GM18511 (cell line): Measurements from ENCODE around the gene NOP53.
"Not testable (repeated sequence)": the region's sequence is repeated elsewhere in the genome, so short reads cannot be mapped to it uniquely, and the experiment has no call there.

Experiments used
- ATAC-seq: cut with Tn5 transposase; IDR thresholded peaks from one replicate; pipeline ENCODE4 v1.9.1; 2021; ENCODE audit warnings: mild to moderate bottlenecking, moderate library complexity; ENCODE audit not compliant: unreplicated experiment

Gene NOP53

DNA sequence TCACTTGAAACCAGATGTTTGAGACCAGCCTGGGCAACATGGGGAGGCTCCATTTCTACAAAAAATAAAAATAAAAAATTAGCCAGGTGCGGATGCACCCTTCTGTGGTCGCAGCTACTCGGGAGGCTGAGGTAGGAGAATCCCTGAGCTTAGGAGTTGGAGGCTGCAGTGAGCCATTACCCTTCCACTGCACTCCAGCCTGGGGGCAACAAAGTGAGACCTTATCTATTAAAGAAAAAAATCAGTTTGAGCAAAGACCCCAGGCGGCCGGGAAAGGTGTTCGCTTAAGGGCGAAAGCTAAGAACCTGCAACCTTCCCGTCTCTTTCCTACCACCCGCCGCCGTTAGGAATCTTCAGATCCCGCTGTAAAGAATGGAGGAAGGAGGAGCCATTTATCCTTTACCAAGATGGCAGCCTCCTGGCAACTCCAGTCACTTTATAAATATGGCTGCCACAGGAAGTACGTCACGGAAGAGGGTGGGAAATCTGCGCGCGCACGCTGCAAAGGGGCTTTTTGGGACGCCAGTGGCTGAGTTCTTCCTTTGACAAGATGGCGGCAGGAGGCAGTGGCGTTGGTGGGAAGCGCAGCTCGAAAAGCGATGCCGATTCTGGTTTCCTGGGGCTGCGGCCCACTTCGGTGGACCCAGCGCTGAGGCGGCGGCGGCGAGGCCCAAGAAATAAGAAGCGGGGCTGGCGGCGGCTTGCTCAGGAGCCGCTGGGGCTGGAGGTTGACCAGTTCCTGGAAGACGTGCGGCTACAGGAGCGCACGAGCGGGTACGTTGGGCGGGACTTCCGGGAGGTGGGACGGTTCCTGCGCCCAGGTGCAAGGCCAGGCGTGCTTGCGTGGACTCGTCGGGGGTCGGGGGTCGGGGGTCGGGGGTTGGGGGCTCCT lies at the start of gene NOP53:
NOP53 (plus strand) TSS at position 537 of the 892 bp plus-strand sequence; CDS start at position 551, 14 bp downstream.
- peak; percentile 79 for ATAC-seq

DNA sequence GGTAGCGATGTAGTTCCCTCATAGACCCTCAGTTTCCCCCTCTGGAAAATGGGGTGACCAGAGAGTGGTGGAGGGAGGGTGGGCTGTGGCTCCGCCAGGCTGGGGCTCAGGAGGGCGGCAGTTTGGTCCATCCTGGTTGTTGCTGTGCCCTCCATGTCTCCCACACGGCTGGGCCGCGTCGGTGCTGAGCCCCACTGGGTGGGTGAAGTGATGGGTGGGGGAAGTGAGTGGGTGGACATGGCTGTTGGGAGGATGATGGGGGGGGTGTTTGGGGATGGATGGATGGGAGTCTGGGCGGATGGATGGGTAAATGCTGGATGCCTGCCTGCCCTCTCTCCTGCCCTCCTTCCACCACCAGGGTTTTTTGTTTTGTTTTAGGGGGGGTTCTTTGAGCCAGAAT lies 48.7 kb upstream of the NOP53 start:
- no peak for ATAC-seq

GRCh38 chr19:47697863-47698609 lies 47.3 kb upstream of the NOP53 start:
- no peak for ATAC-seq

DNA sequence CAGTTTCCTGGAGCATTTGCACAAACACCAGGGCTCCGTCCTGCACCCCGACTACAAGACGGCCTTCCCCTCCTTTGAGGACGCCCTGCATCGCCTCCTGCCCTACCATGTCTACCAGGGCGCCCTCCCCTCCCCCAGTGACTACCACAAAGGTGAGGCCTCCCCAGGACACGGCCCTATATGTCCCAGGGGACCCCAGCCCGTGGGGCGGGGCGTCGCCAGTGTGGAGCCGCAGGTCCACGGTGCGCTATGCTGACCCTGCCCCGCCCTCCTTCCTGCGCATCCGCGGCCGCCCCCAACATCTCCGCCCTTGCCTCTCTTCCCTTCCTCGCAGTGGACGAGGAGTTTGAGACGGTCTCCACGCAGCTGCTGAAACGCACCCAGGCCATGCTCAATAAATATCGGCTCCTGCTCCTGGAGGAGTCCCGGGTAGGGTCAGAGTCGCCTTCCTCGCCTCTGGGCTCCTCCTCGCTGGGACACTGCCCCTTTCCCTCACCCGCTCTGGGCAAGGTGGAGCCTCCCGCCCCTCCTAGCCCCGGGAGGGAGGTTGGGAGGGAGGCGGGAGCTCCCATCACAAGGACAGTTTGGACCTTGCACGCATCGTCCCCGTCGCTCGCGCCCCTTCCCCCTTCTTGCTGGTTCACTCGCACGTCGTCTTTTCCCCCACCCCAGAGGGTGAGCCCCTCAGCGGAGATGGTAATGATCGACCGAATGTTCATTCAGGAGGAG lies 46.6 kb upstream of the NOP53 start:
- no peak for ATAC-seq

GRCh38 chr19:47699360-47699917 lies 45.9 kb upstream of the NOP53 start:
- no peak for ATAC-seq

GRCh38 chr19:47700934-47701716 lies 44.2 kb upstream of the NOP53 start:
- ATAC-seq: no peak

DNA sequence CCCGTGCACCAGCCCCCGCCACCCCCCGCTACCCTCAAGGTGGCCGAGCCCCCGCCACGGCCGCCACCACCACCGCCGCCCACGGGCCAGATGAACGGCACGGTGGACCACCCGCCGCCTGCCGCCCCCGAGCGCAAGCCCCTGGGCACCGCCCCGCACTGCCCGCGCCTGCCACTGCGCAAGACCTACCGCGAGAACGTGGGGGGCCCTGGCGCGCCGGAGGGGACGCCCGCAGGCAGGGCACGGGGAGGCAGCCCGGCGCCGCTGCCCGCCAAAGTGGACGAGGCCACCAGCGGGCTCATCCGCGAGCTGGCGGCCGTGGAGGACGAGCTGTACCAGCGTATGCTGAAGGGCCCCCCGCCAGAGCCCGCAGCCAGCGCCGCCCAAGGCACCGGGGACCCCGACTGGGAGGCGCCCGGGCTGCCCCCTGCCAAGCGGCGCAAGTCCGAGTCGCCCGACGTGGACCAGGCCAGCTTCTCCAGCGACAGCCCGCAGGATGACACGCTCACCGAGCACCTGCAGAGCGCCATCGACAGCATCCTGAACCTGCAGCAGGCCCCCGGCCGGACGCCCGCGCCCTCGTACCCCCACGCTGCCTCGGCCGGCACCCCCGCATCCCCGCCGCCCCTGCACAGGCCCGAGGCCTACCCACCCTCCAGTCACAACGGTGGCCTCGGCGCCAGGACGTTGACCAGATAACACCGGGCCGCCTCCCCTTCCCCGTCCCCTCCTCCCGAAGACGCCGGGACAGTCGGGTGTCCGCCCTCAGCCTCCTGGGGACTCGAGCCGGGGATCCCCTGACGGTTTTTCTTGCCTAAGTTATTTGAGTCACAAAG lies 43.4 kb upstream of the NOP53 start:
- ATAC-seq: no peak

GRCh38 chr19:47702671-47703070 lies 42.7 kb upstream of the NOP53 start:
- ATAC-seq: no peak

GRCh38 chr19:47703301-47703700 lies 42.0 kb upstream of the NOP53 start:
- ATAC-seq: no peak

- no peak for ATAC-seq
These were observed 41.3 kb upstream of the NOP53 start for GRCh38 chr19:47704024-47704423.

GRCh38 chr19:47704656-47705055 lies 40.7 kb upstream of the NOP53 start:
- no peak for ATAC-seq

GRCh38 chr19:47707135-47707925 lies 38.0 kb upstream of the NOP53 start:
- ATAC-seq: no peak

GRCh38 chr19:47711652-47712242 lies 33.6 kb upstream of the NOP53 start:
- ATAC-seq: no peak

- no peak for ATAC-seq
These were observed 32.0 kb upstream of the NOP53 start, which contains the start of gene EHD2 for GRCh38 chr19:47713046-47714021. TSS of gene EHD2 (plus strand) at chr19:47713422. CDS start at chr19:47716613, 3,191 bp downstream.

DNA sequence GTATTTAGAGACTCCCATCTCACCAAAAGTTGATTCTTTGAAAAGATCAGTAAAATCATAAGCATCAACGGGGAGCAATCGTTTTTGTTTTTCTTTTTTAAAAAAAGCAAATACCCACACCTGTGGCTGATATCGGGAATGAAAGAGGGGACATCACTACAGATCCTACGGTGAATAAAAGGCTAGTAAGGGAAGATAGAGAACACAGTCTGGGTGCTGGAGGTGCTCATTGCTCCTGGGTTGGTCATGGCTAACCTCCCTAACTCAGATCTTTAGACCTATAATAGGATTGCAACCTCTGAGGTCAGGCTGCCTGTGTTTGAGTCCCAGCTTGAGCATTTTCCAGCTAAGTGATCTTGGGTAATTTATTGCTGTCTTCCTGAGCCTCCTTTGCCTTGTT lies 31.0 kb upstream of the NOP53 start:
- ATAC-seq: no peak

GRCh38 chr19:47714855-47715254 lies 30.5 kb upstream of the NOP53 start:
- ATAC-seq: not testable (repeated sequence)
